C4-2B (cell line): ENCODE data around the gene MRI1.

Experiments used
- ZFX ChIP-seq: fragments of 450-650 bp; IDR thresholded peaks from 2 replicates; pipeline ENCODE4 v1.6.1; 2017
- TF ChIP-seq, protein P1 (sequence below): fragments of 450-650 bp; conservative IDR thresholded peaks from 2 replicates; pipeline ENCODE4 v1.5.1; 2017; ENCODE audit warnings: mild to moderate bottlenecking

DNA sequence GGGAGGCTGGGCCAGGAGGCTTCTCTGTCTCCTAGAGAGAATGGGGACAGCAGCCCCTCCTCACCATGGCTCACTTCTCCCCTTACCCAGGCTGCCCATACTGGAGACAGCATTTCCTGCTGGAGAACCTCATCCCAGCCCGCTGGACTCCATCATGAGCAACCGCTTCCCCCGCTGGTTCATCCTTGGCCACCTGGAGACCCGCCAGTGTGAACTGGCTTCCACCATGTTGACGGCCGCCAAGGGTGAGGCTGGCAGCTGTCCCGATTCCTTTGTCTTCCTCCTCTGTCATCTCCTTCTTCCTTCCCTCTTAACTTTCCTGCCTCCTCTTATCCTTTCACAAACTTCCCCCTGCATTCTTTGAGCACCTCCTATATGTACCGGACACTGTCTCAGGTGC lies 58.9 kb downstream of the MRI1 start:
- TF ChIP-seq, protein P1, sequence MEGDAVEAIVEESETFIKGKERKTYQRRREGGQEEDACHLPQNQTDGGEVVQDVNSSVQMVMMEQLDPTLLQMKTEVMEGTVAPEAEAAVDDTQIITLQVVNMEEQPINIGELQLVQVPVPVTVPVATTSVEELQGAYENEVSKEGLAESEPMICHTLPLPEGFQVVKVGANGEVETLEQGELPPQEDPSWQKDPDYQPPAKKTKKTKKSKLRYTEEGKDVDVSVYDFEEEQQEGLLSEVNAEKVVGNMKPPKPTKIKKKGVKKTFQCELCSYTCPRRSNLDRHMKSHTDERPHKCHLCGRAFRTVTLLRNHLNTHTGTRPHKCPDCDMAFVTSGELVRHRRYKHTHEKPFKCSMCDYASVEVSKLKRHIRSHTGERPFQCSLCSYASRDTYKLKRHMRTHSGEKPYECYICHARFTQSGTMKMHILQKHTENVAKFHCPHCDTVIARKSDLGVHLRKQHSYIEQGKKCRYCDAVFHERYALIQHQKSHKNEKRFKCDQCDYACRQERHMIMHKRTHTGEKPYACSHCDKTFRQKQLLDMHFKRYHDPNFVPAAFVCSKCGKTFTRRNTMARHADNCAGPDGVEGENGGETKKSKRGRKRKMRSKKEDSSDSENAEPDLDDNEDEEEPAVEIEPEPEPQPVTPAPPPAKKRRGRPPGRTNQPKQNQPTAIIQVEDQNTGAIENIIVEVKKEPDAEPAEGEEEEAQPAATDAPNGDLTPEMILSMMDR = no peak
- no peak for TF ChIP-seq ZFX
